ENCODE data around the gene PLEKHB1. TPM values are rescaled to one million over a fixed set of nuclear protein-coding genes. Genes with fewer than 3 reads are reported as not detected.

The PLEKHB1 gene
- polyA plus RNA-seq, 3 donors from 2014 or later: 5.8 to 14.0 (median 10.6) TPM

DNA sequence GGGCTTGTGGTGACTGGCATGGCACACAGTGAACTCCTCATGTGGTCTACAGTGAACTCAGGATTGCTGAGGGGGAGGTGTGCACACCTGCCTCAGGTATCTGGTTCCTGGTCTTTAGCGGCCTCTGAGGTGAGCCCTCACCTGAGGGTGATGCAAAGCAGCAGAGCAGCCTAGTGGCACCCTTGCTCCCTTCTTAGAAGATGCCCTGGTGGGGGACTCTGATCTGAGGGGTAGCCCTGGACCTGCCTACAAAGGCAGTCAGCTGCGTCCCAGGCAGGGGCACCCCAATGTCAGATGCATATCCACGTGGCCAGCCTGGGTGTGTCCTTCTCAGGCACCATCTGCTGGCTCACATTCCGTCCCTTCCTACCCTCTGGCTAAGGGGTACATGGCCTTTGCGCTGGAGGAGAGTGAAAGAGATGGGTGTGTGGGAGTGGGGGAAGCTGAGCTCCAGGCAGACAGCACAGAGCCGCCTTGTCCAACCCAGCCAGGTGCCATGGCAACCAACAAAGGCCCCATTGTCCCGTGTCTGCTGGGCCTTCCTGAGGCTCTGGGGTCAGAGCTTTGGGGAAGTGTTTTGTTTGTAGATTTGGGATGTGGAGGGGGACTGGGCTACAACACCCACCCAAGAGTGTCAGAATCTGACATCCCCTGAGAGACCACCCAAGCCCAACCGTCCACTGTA lies 5.8 kb downstream of the PLEKHB1 start:
- peaks cover 10 to 11% of the 10 kb centered on the region in 2 donors for H3K4me1 Mint-ChIP-seq
- no peaks in the 10 kb centered on the region for H3K9me3 Mint-ChIP-seq
- no peak for DNase-seq
- no peaks in the 10 kb centered on the region for H3K27me3 Mint-ChIP-seq (ENCODE audit: low read depth in 3 of 3)
- no peaks in the 10 kb centered on the region for H3K36me3 Mint-ChIP-seq
- H3K27ac Mint-ChIP-seq: no peak overlapping the region
- H3K4me3 Mint-ChIP-seq: no peak overlapping the region

- peaks cover 3% of the 10 kb centered on the region in 2 donors for H3K4me1 Mint-ChIP-seq
- H3K36me3 Mint-ChIP-seq: no peaks in the 10 kb centered on the region
- H3K27me3 Mint-ChIP-seq (ENCODE audit: low read depth in 3 of 3): no peaks in the 10 kb centered on the region
- no peak for DNase-seq
- H3K27ac Mint-ChIP-seq: no peak overlapping the region
- no peak overlapping the region for H3K4me3 Mint-ChIP-seq
- H3K9me3 Mint-ChIP-seq: no peaks in the 10 kb centered on the region
Observed at GRCh38 chr11:73652856-73653559, 6.6 kb downstream of the PLEKHB1 start.

GRCh38 chr11:73653996-73654395 lies 7.6 kb downstream of the PLEKHB1 start:
- H3K27ac Mint-ChIP-seq: no peak overlapping the region
- H3K27me3 Mint-ChIP-seq (ENCODE audit: low read depth in 3 of 3): no peaks in the 10 kb centered on the region
- no peak overlapping the region for H3K4me3 Mint-ChIP-seq
- H3K9me3 Mint-ChIP-seq: no peaks in the 10 kb centered on the region
- no peaks in the 10 kb centered on the region for H3K36me3 Mint-ChIP-seq
- no peak for DNase-seq
- no peaks in the 10 kb centered on the region for H3K4me1 Mint-ChIP-seq

DNA sequence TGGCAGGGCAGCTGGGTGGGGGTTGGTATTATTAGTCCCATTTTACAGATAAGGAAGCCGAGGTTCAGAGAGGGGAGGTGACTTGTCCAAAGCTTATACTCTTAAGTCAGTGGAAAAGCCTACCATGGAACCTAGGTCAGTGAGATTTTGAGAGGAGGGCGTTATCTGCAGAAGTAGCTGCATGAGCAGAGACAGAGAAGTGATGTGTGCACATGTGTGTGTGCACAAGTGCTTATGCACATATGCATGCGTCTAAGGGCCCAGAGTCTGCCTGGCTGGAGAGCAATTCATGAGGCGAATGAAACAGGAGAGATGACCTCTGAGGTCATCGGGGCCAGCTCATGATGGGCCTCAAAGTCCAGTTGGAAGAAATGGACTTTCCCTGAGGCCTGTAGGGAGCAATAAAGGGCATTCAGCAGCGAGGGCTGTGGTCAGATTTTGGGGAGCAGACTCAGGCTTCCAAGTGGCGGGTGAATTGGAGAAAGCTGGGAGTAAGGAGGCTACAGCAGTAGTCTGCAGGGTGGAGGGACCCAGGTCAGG lies 8.2 kb downstream of the PLEKHB1 start:
- no peaks in the 10 kb centered on the region for H3K4me1 Mint-ChIP-seq
- H3K36me3 Mint-ChIP-seq: no peaks in the 10 kb centered on the region
- H3K4me3 Mint-ChIP-seq: no peak overlapping the region
- H3K27me3 Mint-ChIP-seq (ENCODE audit: low read depth in 3 of 3): peaks cover 0 to 3% (median 0%) of the 10 kb centered on the region in 3 donors
- no peaks in the 10 kb centered on the region for H3K9me3 Mint-ChIP-seq
- DNase-seq: no peak
- H3K27ac Mint-ChIP-seq: no peak overlapping the region

DNA sequence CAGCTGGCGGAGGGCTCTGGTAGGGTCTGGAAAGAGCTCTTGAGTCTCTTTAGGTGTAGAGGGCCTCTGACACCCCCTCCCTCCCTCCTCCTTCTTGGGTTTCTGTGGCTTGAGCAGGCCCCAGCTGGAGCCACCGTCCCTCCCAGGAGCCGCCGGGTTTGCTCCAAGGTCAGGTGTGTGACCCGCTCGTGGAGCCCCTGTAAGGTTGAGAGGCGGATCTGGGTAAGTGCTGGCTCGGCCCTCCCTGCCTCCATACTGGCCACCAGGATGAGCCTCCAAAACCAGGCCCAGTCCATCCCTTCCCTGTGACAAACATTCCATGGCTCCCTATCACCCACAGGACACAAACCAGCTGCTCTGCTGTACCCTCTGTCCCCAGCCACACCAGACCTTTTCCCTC lies 9.3 kb downstream of the PLEKHB1 start:
- Mint-ChIP-seq H3K9me3 (no peaks in the 10 kb centered on the region), H3K4me3 (no peak overlapping the region), H3K4me1 (peaks cover 1 to 7% of the 10 kb centered on the region in 2 donors), H3K36me3 (no peaks in the 10 kb centered on the region), H3K27ac (no peak overlapping the region), H3K27me3 (ENCODE audit: low read depth in 3 of 3) (peaks cover 0 to 4% (median 4%) of the 10 kb centered on the region in 3 donors)
- DNase-seq: no peak

DNA sequence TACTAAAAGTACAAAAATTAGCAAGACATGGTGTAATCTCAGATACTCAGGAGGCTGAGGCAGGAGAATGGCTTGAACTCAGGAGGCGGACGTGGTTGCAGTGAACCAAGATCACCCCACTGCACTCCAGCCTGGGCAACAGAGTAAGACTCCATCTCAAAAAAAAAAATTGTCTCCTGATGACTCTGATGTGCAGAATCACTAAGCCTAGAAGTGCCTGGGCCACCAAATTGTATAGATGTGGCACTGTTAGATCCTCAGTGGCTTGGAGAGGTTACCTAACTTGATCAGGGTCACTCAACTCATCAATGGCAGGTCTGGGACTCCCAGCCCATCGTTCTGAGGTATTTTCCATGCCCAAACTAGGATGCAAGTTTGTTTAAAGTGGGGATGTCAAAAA lies 10.6 kb downstream of the PLEKHB1 start:
- peaks cover 9 to 16% of the 10 kb centered on the region in 2 donors for H3K4me1 Mint-ChIP-seq
- DNase-seq: no peak
- H3K4me3 Mint-ChIP-seq: no peak overlapping the region
- no peaks in the 10 kb centered on the region for H3K36me3 Mint-ChIP-seq
- no peaks in the 10 kb centered on the region for H3K9me3 Mint-ChIP-seq
- no peak overlapping the region for H3K27ac Mint-ChIP-seq
- H3K27me3 Mint-ChIP-seq (ENCODE audit: low read depth in 3 of 3): peaks cover 0 to 4% (median 4%) of the 10 kb centered on the region in 3 donors

GRCh38 chr11:73659961-73660360 lies 13.6 kb downstream of the PLEKHB1 start:
- H3K4me1 Mint-ChIP-seq: peaks cover 9 to 16% of the 10 kb centered on the region in 2 donors

GRCh38 chr11:73660497-73661034 lies 14.2 kb downstream of the PLEKHB1 start:
- Mint-ChIP-seq H3K9me3 (no peaks in the 10 kb centered on the region), H3K4me3 (peak overlapping the region; percentile 21 to 68 (median 58)), H3K27me3 (ENCODE audit: low read depth in 3 of 3) (peaks cover 0 to 9% (median 6%) of the 10 kb centered on the region in 3 donors), H3K4me1 (peaks cover 9 to 16% of the 10 kb centered on the region in 2 donors), H3K36me3 (no peaks in the 10 kb centered on the region), H3K27ac (no peak overlapping the region)
- DNase-seq: no peak

More at GRCh38 chr11:73659961-73660360, 13.6 kb downstream of the PLEKHB1 start:
- Mint-ChIP-seq H3K27ac (no peak overlapping the region), H3K36me3 (no peaks in the 10 kb centered on the region), H3K4me3 (peak overlapping the region in 1 of 5 donors; percentile 48), H3K27me3 (ENCODE audit: low read depth in 3 of 3) (peaks cover 0 to 9% (median 6%) of the 10 kb centered on the region in 3 donors), H3K9me3 (no peaks in the 10 kb centered on the region)
- no peak for DNase-seq

DNA sequence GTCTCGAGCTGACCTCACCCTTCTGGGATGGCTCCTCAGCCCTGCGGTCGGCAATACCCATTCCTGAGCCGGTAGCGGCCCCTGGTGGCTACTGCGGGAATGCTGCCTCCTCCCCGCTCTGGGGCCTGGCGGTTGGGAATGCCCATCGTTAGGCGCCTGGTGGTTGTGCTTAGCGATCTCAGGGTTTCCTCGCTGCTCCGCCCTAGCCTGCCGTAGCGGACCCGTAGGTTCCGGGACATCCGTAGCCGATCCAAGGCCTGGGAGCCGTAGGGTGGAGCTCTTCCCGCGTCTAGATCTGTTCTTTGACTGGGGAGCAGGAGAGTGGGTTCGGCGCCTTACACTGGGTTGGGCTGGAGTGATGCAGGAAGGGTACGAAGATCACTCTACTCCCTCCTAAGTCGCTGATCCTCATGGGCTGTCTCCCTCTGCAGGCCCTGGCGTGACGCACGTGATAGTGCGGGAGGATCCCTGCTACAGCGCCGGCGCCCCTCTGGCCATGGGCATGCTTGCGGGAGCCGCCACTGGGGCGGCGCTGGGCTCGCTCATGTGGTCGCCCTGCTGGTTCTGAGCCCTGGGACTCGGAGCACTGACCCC lies 14.8 kb downstream of the PLEKHB1 start:
- Mint-ChIP-seq H3K27ac (no peak overlapping the region), H3K4me3 (peak overlapping the region; percentile 21 to 68 (median 58)), H3K27me3 (ENCODE audit: low read depth in 3 of 3) (peaks cover 0 to 9% (median 6%) of the 10 kb centered on the region in 3 donors), H3K9me3 (no peaks in the 10 kb centered on the region), H3K36me3 (no peaks in the 10 kb centered on the region), H3K4me1 (peaks cover 9 to 16% of the 10 kb centered on the region in 2 donors)
- DNase-seq: peak; percentile 75 to 77 (median 76)

DNA sequence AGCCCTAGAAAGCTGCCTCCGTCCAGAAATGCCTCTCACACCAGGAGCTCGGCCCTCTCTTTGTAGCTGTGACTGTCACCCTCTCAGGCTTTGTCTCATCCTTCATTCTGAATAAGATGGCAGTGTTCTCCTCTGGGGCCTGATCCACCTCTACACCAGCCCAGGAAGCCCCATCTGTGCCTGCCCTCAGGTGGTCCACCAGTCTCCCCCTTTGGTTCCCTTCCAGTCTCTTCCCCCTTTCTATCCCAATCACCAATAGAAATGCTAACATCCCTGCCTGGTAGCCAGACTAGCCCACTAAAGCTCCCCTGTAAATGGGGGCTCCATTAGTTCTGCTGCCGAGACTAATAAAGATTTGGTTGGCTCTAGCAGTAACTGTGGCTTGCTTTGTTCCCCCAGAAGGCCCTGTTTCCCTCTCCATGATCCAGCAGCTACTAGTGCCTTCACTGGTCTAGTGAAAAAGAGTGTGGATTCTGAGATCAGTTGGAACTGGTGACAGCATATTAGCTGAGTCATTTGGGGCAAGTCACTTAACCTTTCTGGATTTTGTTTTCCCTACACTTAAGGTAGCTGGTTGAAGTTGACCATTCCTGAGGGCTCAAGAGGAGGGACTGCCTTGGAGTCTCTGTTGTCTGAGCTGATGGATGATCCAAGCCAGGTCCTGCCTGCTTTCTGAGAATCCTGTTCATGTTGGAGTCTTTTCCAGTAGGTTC lies 16.2 kb downstream of the PLEKHB1 start:
- Mint-ChIP-seq H3K4me3 (no peak overlapping the region), H3K27ac (no peak overlapping the region), H3K9me3 (no peaks in the 10 kb centered on the region), H3K36me3 (no peaks in the 10 kb centered on the region), H3K27me3 (ENCODE audit: low read depth in 3 of 3) (peaks cover 0 to 9% (median 6%) of the 10 kb centered on the region in 3 donors), H3K4me1 (peaks cover 9 to 16% of the 10 kb centered on the region in 2 donors)
- no peak for DNase-seq

GRCh38 chr11:73663604-73664495 lies 17.5 kb downstream of the PLEKHB1 start:
- Mint-ChIP-seq H3K4me3 (no peak overlapping the region), H3K4me1 (peaks cover 9 to 16% of the 10 kb centered on the region in 2 donors), H3K27ac (no peak overlapping the region), H3K9me3 (no peaks in the 10 kb centered on the region), H3K27me3 (ENCODE audit: low read depth in 3 of 3) (peaks cover 0 to 9% (median 6%) of the 10 kb centered on the region in 3 donors), H3K36me3 (peaks cover 0 to under 1% (median 0%) of the 10 kb centered on the region in 3 donors)
- DNase-seq: no peak

- Mint-ChIP-seq H3K27ac (peak overlapping the region in 1 of 6 donors; percentile 14), H3K4me3 (no peak overlapping the region), H3K4me1 (peaks cover 9 to 16% of the 10 kb centered on the region in 2 donors), H3K36me3 (peaks cover 0 to 4% (median 0%) of the 10 kb centered on the region in 3 donors), H3K9me3 (no peaks in the 10 kb centered on the region), H3K27me3 (ENCODE audit: low read depth in 3 of 3) (peaks cover 0 to 6% (median 5%) of the 10 kb centered on the region in 3 donors)
- no peak for DNase-seq
Observed at GRCh38 chr11:73664877-73665276, 18.5 kb downstream of the PLEKHB1 start.

Measured in immature natural killer cell (primary cell).